ENCODE data around the gene KIF26A. TPM values are rescaled to one million over a fixed set of nuclear protein-coding genes. Genes with fewer than 3 reads are reported as not detected.

The KIF26A gene
- total and polyA plus RNA-seq, 2 of the 4 experiments (the other 2 are of a cell fraction), result not detected

Small RNA genes lying within 50 kb of the gene (microRNA-seq; reads per million reads assigned to microRNA genes)
- gene MIR203A (ENCODE audit: insufficient read depth in 1 of 2, insufficient read length in 1 of 2, unreplicated experiment in 1 of 2) (0 to 24.8 reads per million in 2 experiments), gene MIR203B (ENCODE audit: unreplicated experiment) (not detected)

Small RNA genes lying within 50 kb of the gene (small RNA-seq; reads per million reads assigned to genes)
- gene MIR203A, result 0 to 14.5 (median 2.1) reads per million in 5 experiments

Other genes with a start within 250 kb of the KIF26A start
- gene TDRD9, start 210.1 kb upstream of the KIF26A start, total RNA-seq (2012; rRNA removed), result under 0.01 and 0.18 TPM in 2 replicates
- 0.07 and 0.09 TPM in 2 replicates for gene TDRD9, start 210.1 kb upstream of the KIF26A start, polyA plus RNA-seq (2012; rRNA removed)
- not detected in 2 replicates for gene RD3L, start 196.1 kb upstream of the KIF26A start, total RNA-seq (2012; rRNA removed)
- not detected in 2 replicates for gene RD3L, start 196.1 kb upstream of the KIF26A start, polyA plus RNA-seq (2012; rRNA removed)
- not detected in 2 replicates for gene ASPG, start 52.9 kb upstream of the KIF26A start, total RNA-seq (2012; rRNA removed)
- gene ASPG, start 52.9 kb upstream of the KIF26A start, polyA plus RNA-seq (2012; rRNA removed), result not detected in 2 replicates

Data from IMR-90 (cell line).